HL-60/S4 treated with retinoic acid at 250 ng/mL for 4 days and 3 days (cell line): Measurements from ENCODE around the gene GUCA1A.

Source experiments
- in situ Hi-C: fragments of 300-500 bp; cut with MboI; formaldehyde crosslinking; loops from 2 replicates; pipeline ENCODE4 v1.7.0; 2022; ENCODE audit warnings: low sequenced_read_pairs

The GUCA1A gene

GRCh38 chr6:42173101-42173500 is at the start of gene GUCA1A:
Gene GUCA1A (plus strand): TSS chr6:42173364. CDS start chr6:42173614, 250 bp downstream.
- in situ Hi-C loops: no loop called here

GRCh38 chr6:42123379-42124103 is 49.6 kb upstream of the GUCA1A start:
- in situ Hi-C loops: no loop called here

- in situ Hi-C loops: no loop called here
Measured at GRCh38 chr6:42124223-42124836, 48.8 kb upstream of the GUCA1A start.

- in situ Hi-C loops: no loop called here
Measured at GRCh38 chr6:42125231-42125630, 47.9 kb upstream of the GUCA1A start.

- in situ Hi-C loops: no loop called here
Measured at GRCh38 chr6:42125663-42126062, 47.5 kb upstream of the GUCA1A start.

- in situ Hi-C loops: no loop called here
Measured at GRCh38 chr6:42128460-42129359, 44.5 kb upstream of the GUCA1A start.

- in situ Hi-C loops: no loop called here
Measured at GRCh38 chr6:42129360-42129676, 43.8 kb upstream of the GUCA1A start.

- in situ Hi-C loops: no loop called here
Measured at GRCh38 chr6:42131531-42131930, 41.6 kb upstream of the GUCA1A start.

- in situ Hi-C loops: no loop called here
Measured at GRCh38 chr6:42133926-42134325, 39.2 kb upstream of the GUCA1A start.

- in situ Hi-C loops: no loop called here
Measured at GRCh38 chr6:42135161-42135560, 38.0 kb upstream of the GUCA1A start.

GRCh38 chr6:42135722-42136121 is 37.4 kb upstream of the GUCA1A start:
- in situ Hi-C loops: no loop called here

- in situ Hi-C loops: no loop called here
Measured at GRCh38 chr6:42136508-42137193, 36.5 kb upstream of the GUCA1A start.

GRCh38 chr6:42137194-42137753 is 35.9 kb upstream of the GUCA1A start:
- in situ Hi-C loops: no loop called here

- in situ Hi-C loops: no loop called here
Measured at GRCh38 chr6:42138190-42138589, 35.0 kb upstream of the GUCA1A start.

- in situ Hi-C loops: no loop called here
Measured at GRCh38 chr6:42138630-42139619, 34.2 kb upstream of the GUCA1A start.

GRCh38 chr6:42140032-42140431 is 33.1 kb upstream of the GUCA1A start:
- in situ Hi-C loops: no loop called here

GRCh38 chr6:42140756-42141602 is 32.2 kb upstream of the GUCA1A start:
- in situ Hi-C loops: no loop called here

GRCh38 chr6:42141603-42142117 is 31.5 kb upstream of the GUCA1A start:
- in situ Hi-C loops: no loop called here
